Kidney tubule cell (primary cell): ENCODE results near the gene SLC9A9.
A peak's percentile ranks its signal among the peaks of the same experiment; 100 is the strongest.

ENCODE experiments used
- DNase-seq: peaks from one replicate; pipeline ENCODE4 v3.0.0-alpha.2; 2018; ENCODE audit warnings: low spot score

SLC9A9 gene

GRCh38 chr3:143843587-143843986 is 4.7 kb downstream of the SLC9A9 start:
- no peak for DNase-seq

- DNase-seq, result no peak
These were observed 7.6 kb downstream of the SLC9A9 start for GRCh38 chr3:143840636-143841035.

GRCh38 chr3:143839980-143840379 is 8.3 kb downstream of the SLC9A9 start:
- no peak for DNase-seq

GRCh38 chr3:143837076-143837475 is 11.2 kb downstream of the SLC9A9 start:
- DNase-seq, result no peak

GRCh38 chr3:143835312-143835711 is 13.0 kb downstream of the SLC9A9 start:
- no peak for DNase-seq

- peak; percentile 89 for DNase-seq
These were observed 15.8 kb downstream of the SLC9A9 start for GRCh38 chr3:143832433-143832832.

GRCh38 chr3:143831994-143832393 is 16.3 kb downstream of the SLC9A9 start:
- no peak for DNase-seq

- DNase-seq, result peak; percentile 58
These were observed 17.1 kb downstream of the SLC9A9 start for GRCh38 chr3:143831208-143831607.

- DNase-seq, result no peak
These were observed 17.5 kb downstream of the SLC9A9 start for GRCh38 chr3:143830786-143831185.

GRCh38 chr3:143830063-143830462 is 18.2 kb downstream of the SLC9A9 start:
- DNase-seq, result peak; percentile 62

GRCh38 chr3:143827425-143827824 is 20.8 kb downstream of the SLC9A9 start:
- DNase-seq, result no peak

GRCh38 chr3:143826296-143826695 is 22.0 kb downstream of the SLC9A9 start:
- no peak for DNase-seq

- DNase-seq, result no peak
These were observed 22.8 kb downstream of the SLC9A9 start for GRCh38 chr3:143825513-143825912.

GRCh38 chr3:143824735-143825385 is 23.4 kb downstream of the SLC9A9 start:
- no peak for DNase-seq

GRCh38 chr3:143822798-143823197 is 25.5 kb downstream of the SLC9A9 start:
- DNase-seq, result no peak

GRCh38 chr3:143822374-143822773 is 25.9 kb downstream of the SLC9A9 start:
- DNase-seq, result no peak

- DNase-seq, result no peak
These were observed 26.4 kb downstream of the SLC9A9 start for GRCh38 chr3:143821862-143822261.

GRCh38 chr3:143820466-143821221 is 27.6 kb downstream of the SLC9A9 start:
- peak; percentile 36 for DNase-seq

- DNase-seq, result no peak
These were observed 28.4 kb downstream of the SLC9A9 start for GRCh38 chr3:143819890-143820289.

GRCh38 chr3:143814443-143814889 is 33.8 kb downstream of the SLC9A9 start:
- DNase-seq, result no peak

GRCh38 chr3:143812481-143812880 is 35.8 kb downstream of the SLC9A9 start:
- no peak for DNase-seq

- no peak for DNase-seq
These were observed 36.7 kb downstream of the SLC9A9 start for GRCh38 chr3:143811602-143812001.

- no peak for DNase-seq
These were observed 37.4 kb downstream of the SLC9A9 start for GRCh38 chr3:143810953-143811265.
